ENCODE results near the gene ADIPOR2.

ADIPOR2 gene

DNA sequence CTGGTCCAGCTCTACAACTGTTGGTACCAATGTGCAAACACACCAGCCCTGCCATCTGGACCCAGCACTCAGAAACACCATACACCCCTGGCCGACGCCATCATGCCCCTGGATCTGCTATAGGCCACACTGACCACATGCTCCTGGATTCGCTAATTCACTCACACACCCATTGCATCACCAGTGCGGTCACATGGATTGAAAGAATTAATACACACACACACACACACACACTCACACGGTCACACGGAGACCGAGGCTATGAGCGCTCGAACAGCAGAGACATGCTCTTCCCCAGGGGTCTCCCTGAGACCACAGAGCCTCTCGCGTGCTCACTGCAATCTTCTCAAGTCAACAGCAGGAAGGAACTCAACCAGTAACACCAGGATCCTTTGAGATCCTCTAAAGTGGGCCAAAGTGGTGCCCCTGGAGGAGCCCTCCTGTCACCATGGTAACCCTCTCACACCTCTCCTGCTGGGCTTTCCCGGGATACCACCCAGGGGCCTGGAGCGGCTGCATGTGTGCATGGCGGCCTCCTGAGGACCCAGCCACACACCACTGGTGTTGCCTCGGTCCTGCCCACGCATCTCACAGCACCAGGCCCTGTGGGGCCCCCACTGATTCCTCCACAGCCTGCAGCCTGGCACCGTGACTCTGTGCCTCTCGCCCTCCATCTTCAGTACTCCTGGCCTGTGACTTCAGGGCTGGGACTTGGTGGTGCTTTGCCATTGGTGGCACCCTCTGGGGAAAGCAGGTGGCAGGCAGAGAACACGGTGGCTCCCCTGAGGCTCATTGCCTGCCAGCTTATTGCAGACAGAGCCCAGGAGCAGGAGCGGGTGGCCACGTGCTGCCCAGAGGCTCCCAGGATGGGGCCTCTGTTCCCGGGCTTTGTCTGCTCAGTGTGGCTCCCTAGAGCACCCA lies 144.6 kb downstream of the ADIPOR2 start:
- DNase-seq, result no peak

- no peak for DNase-seq
Measured at GRCh38 chr12:1836241-1836803, 145.5 kb downstream of the ADIPOR2 start.

DNA sequence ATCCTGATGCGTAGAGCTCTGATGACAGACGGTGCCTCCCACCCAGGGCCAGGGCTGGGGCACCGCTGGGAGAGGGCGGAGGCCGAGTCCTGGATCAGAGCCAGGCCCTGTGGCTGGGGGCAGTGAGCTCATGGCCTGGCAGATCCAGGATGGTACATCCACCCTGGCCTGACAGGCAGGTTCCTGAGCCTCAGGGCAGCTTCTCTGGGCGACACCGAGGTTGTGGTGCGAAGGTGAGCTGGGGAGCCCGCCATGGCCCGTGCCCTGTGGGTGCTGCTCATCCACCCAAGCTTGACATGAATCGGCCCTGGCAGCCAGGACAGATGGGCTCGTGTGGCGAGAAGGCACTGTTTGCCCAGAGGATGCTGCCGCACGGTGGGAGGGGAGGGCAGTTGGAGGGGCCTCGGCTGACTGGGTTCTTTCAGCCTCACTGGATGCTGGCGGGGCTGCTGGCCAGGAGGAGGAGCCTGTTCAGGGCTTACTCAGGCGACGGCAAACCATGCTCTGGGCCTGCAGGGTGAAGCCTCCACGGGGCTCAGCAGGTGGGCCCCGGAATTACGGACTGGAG lies 146.1 kb downstream of the ADIPOR2 start:
- DNase-seq, result no peak

DNA sequence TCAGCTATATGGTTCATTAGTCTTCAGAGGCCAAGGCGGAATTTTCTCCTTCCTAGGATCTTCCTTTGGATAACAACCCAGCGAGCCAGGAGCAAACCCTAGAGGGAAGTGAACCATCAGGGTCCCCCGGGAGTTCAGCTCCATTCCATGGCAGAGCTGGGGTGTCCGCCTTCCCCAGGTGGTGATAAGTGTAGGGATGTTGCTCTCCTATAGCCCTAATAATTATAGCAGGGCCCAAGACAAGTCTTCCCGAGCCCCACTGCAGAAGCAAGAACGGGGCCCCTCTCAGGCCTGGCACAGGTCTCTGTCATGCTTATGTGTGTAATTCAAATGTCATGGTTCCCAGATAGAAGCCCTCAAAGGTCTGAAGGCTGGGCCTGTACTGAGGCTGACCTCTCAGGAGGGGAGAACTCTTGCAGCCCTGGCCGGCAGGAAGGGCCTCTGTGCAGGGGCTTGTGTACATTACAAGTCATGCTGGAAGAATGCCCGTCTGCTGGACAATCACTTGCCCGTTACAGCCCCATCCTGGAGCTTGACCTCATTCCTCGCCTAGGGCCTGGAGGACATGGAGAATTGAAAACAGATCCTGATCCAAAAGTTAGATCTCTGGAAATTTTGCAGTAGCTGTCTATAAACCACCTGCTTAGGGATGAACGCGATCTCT lies 146.8 kb downstream of the ADIPOR2 start:
- DNase-seq, result no peak

All from amniotic stem cell (primary cell).